Stimulated activated CD8-positive, alpha-beta memory T cell treated with anti-CD3 and anti-CD28 coated beads, Interleukin-7, amount 100 ng/mL, for 1 hour (primary cell): ENCODE results near the gene VIL1.

Experiments
- DNase-seq, 2 donors: peaks; one replicate each; pipeline ENCODE4 v3.0.0-alpha.2; 2020; ENCODE audit warnings: low read depth in 2 of 2

Gene VIL1

DNA sequence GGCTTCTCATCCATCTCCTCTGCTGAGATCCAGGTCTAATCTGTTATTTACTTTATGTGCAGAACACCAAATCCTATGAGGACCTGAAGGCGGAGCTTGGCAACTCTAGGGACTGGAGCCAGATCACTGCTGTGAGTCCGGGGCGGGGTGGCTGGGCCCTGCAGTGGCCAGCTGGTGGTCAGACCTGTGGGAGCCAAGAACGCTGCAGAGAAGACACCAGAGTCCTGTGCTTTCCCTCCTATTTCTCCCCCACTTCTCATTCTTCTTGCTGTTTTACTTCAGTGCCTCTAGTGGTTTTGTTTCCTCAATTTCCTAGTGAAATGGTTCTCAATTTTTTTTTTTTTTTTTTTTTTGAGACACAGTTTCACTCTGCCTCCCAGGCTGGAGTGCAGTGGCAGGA lies 19.7 kb downstream of the VIL1 start:
- DNase-seq: no peak

DNA sequence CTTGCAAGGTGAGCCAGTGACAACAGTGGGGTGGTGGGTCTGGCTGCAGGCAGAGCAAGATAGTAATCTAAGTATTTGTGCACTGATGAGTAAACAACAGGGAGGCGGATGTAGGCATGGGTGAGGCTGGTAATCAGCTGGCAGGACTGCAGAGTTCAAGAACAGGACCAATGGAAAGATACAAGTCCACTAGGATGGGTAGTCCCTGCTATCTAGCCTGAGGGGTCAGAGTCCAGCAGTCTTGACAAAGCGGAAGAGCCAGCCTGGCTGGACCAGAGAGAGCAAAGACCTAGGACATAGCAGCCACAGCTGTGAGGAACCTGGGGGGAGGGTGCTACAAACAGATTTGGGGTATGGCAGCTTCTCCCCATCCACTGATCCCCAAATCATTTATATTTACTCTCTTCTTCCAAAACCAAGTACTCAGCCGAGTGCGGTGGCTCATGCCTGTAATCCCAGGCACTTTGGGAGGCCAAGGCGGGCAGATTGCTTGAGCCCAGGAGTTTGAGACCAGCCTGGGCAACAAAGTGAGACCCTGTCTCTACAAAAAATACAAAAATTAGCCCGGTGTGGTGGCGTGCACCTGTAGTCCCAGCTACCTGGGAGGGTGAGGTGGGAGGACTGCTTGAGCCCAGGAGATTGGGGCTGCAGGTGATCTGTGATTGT lies 25.9 kb downstream of the VIL1 start:
- no peak for DNase-seq

GRCh38 chr2:218445602-218446001 lies 26.7 kb downstream of the VIL1 start:
- no peak for DNase-seq

- no peak for DNase-seq
Observed at GRCh38 chr2:218446547-218446946, 27.6 kb downstream of the VIL1 start.

GRCh38 chr2:218447072-218447471 lies 28.1 kb downstream of the VIL1 start:
- no peak for DNase-seq

- DNase-seq: no peak
Observed at GRCh38 chr2:218448934-218449333, 30.0 kb downstream of the VIL1 start.

- DNase-seq: no peak
Observed at GRCh38 chr2:218452079-218452478, 33.2 kb downstream of the VIL1 start.

DNA sequence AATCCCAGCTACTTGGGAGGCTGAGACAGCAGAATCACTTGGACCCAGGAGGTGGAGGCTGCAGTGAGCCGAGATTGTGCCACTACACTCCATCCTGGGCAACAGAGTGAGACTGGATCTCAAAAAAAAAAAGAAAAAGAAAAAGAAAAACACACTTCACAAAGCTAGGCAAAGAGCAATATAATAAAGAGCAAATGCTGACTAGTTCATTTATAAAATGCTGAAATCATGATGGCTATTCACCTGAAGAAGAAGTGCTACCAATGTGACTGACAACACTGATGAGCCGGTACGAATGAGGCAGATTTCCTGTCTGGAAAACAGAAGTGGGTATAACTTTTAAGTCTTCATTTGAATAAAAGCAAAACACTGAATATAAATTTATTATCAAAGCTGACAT lies 37.9 kb downstream of the VIL1 start:
- DNase-seq: no peak

GRCh38 chr2:218458598-218458997 lies 39.7 kb downstream of the VIL1 start:
- no peak for DNase-seq

DNA sequence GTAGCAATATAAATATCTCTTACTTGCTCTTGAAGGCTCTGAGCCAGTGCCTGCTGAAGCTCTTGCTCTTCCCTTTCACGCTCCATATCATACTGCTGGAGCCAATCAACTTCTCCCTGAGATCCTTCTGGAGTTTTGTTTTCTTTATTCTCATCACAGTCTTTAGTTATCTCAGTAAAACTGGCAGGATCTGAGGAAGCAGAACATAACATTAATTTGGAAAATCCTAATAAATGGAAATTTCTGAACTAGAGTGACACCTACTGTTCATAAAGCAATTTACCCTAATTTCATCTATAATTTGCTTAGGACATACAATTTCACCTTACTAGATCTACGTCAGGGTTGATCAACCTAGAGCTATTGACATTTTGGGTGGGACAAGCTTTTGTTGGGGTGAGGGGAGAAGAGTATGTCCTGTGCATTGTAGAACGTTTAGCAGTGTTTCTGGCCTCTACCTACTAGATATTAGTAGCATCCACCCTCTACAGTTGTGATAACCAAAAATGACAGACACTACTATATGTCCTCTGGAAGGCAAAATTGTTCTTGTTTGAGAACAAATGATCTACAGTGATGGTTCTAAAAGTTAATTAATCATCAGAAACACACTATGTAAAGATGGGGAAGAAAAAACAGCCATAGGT lies 47.2 kb downstream of the VIL1 start:
- no peak for DNase-seq

DNA sequence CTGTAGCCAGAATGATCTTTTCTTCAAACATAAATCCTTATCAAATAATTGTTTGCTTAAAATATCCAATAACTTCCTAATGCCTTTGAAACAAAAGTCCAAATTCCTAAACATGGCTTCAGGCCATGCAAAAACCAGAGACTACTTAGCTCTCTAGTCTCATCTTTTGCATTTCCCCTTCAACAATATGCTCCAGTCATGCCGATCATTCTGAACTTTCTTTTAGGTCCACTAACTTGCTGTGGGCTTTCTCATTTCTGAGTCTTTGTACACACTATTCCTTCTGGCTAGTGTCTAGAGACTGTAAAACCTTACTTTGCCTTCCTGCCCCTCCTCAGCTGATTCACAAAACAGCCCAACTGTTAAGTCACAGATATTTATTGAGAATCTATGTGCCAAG lies 51.5 kb downstream of the VIL1 start:
- no peak for DNase-seq

DNA sequence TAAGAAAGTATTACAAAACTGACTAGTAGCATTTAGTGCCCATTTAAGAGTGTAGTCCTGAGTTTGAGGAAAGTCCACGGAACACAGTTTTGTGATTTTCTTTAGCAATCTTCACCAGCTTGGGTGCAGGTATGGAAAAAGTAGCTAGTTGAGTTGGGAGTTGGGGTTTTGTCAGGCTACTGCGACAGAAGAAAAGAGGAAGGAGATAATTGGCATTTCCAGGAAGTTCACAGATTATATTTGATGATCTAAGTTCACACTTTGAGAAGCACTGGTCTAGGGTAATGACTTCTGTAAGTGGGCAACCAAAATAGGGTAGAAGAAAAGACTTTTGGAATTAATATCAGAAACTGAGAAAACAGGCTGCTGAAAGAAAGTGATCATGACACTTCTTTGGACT lies 52.1 kb downstream of the VIL1 start:
- DNase-seq: no peak

DNA sequence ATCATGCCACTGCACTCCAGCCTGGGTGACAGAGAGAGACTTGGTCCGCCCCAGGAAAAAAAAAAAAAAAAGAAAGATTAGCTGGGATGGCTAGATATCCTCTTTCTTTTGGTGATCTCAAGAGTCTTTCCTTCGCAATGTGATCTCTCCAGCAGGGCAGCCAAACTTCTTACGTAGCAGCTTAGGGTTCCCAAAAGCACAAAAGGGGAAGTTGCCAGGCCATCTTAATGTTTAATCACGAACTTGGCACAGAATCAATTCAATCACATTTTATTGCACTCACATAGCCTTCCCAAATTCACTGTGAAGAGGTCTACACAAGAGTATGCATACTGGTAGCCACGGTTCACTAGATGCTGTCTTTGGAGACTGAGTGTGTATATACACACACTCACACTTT lies 53.1 kb downstream of the VIL1 start:
- DNase-seq: no peak

DNA sequence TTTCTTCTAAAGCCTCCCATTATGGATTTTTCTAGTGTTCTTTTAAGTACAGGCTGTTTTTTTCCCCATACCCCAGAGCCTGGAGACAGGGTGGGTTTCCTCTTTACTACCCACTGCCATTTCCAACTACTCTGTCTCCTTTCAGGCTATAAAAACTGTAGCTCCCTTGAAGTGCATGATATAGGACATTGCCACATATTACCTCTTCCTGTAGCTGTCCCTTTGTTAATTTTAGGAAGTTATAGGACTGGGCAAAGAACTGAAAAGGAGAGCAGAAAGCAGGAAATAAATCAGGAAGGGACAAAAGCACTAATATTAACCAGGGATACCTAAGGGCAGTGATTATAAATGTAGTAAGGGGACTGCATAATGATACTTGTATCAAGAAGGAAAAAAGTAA lies 54.1 kb downstream of the VIL1 start:
- DNase-seq: no peak

DNA sequence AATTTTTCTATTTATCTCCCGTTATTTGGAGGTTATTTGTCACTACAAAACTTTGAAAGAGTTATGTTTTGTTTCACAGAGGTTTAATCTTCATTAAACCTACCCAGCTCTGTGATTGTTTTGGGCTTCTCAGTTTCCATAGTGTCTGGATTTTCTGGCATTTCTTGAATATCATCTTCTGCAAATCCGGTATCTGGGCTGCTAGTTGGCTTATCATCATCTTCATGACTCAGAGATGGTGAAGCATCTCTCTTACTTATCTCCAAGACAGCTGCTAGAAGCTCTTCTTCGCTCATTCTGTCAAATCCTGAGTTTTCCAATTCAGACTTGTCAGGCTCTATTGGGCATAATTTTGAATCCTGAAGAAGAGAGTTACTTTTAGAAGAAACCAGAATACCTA lies 55.6 kb downstream of the VIL1 start:
- no peak for DNase-seq

DNA sequence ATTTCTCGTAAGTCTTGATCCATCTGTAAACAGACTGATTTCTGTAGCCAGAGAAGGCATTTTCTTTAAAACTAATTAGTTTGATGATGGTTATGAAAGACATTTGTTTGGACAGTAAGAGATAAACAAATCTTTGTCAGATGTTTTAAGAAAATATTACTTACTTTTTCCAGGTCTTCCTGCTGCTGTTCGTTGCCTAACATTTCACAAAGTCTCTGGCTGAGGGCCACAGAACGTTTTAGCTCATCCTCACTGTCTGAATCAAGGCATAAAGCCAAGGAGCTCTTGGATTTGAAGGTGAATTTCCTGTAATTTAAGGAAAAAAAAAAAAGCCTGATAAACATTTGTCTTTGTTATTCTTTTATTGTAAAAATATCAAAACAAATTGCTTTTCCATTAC lies 57.8 kb downstream of the VIL1 start:
- no peak for DNase-seq

- no peak for DNase-seq
Observed at GRCh38 chr2:218477247-218477646, 58.3 kb downstream of the VIL1 start.

DNA sequence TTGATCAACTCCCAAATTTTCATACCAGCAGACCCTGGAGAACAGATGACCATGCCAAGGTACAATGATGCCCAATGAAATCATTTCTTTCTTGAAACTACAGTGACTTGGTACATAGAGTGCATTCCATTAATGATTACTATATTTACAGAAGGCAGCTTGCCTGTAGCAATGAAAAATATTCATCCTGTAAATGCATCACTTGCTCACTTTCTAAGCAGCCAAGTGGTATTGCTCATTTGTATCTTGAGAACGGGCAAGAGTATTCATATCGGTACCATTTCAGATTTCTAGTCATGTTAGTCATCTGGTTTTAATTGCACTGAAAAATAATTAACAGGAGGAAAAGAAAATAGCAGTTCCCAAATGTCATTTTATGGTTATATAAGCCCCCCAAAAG lies 59.6 kb downstream of the VIL1 start:
- DNase-seq: no peak

GRCh38 chr2:218479595-218479994 lies 60.7 kb downstream of the VIL1 start:
- DNase-seq: no peak

- DNase-seq: no peak
Observed at GRCh38 chr2:218482651-218483050, 63.7 kb downstream of the VIL1 start.

GRCh38 chr2:218485986-218486667 lies 67.2 kb downstream of the VIL1 start:
- DNase-seq: no peak

- DNase-seq: no peak
Observed at GRCh38 chr2:218500501-218501060, 81.7 kb downstream of the VIL1 start.

DNA sequence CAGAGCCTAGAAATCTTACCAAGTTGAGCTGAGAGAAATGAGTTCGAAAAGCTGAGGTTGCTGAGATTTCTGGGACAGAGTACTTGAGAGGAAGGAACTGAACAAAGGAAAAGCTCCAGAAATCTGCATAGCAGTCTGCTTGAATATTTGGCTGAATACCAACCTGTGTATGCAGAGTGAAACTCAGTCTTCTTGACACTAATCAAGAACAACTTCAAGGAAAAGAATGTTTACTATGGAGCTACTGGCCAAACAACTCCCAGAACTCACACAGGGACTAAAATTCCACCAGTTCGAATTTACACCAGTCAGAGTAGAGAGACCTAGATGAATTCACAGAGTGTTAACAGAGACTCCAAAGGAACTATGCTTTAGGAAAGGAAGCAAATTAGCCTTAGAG lies 82.7 kb downstream of the VIL1 start:
- no peak for DNase-seq
